ENCODE results near the gene ABT1. TPM values are rescaled to one million over a fixed set of nuclear protein-coding genes. Genes with fewer than 3 reads are reported as not detected.

Gene ABT1
- total RNA-seq, 1 experiment from 2014 or later: 33.7 TPM

GRCh38 chr6:26578741-26579140 lies 18.0 kb upstream of the ABT1 start:
- Histone ChIP-seq H2AFZ (ENCODE audit: low read length) (no peak overlapping the region), H3K4me2 (ENCODE audit: low read length) (no peak overlapping the region), H3K4me3 (ENCODE audit: low read length) (no peak overlapping the region), H3K27me3 (ENCODE audit: low read length) (no peaks in the 10 kb centered on the region), H3K9me2 (replicated peaks; ENCODE audit: low read length) (no peaks in the 10 kb centered on the region), H3K4me1 (ENCODE audit: insufficient read depth, low read length) (no peaks in the 10 kb centered on the region), H3F3A (ENCODE audit: low read length, unreplicated experiment) (no peaks in the 10 kb centered on the region), H3K27ac (ENCODE audit: low read length) (no peak overlapping the region), H3K79me2 (ENCODE audit: low read length) (no peaks in the 10 kb centered on the region), H3K9me3 (ENCODE audit: low read length) (no peaks in the 10 kb centered on the region), H3K9ac (ENCODE audit: low read length) (no peak overlapping the region), H4K20me1 (ENCODE audit: low read length) (no peaks in the 10 kb centered on the region), H3K36me3 (ENCODE audit: low read depth, low read length) (no peaks in the 10 kb centered on the region)
- intact Hi-C loops (cut with micrococcal nuclease): no loop called here
- no TSS peak for BruUV-seq (replicated peaks)
- TF ChIP-seq EZH2 (IDR thresholded peaks at IDR 0.05; ENCODE audit: low read length, unreplicated experiment) (no peak), CTCF (conservative IDR thresholded peaks at IDR 0.05; ENCODE audit: low read depth, low read length) (no peak), EZH2phosphoT487 (IDR thresholded peaks at IDR 0.05; ENCODE audit: borderline replicate concordance, low read length) (no peak)
- ATAC-seq: no peak
- no peak for DNase-seq
- ChIA-PET POLR2A (ENCODE audit: unreplicated experiment) (interaction anchor here (0.6 kb wide), 1 partner anchor 82 kb away, joined by 3 read pairs; no protein-coding TSS in a partner anchor), CTCF (no interaction called here)

DNA sequence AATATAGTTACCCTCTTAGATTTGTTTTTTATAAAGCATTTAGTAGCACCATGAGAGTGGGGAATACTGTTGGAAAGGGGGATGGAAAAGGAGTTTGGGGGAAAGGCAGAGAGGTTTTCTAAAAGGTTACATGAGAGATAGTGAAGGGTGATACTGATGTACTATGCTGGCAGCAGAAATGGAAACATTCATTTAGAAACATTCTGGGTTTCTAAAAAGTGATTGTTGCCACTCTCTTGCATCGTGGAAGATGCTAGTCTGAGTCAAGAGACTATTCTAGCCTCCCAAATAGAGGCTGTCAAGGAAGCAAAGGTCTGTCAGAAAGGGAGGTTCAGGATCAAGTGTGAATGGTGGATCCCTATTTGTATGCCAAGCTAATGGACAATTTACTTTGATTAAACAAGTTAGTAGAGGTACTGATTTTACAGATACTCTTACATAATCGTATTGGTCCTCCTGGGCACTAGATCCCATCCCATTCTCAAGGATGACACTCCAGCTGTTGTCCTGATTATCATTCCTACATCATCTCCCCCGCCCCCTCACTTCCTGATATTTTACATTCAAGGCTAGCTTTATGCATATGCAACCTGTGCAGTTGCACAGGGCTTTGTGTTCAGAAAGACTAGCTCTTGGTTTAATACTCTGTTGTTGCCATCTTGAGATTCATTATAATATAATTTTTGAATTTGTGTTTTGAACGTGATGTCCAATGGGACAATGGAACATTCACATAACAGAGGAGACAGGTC lies 15.4 kb upstream of the ABT1 start:
- CTCF ChIA-PET: no interaction called here
- Histone ChIP-seq H3K79me2 (ENCODE audit: low read length) (no peaks in the 10 kb centered on the region), H3K4me3 (ENCODE audit: low read length) (no peak overlapping the region), H3K9me3 (ENCODE audit: low read length) (no peaks in the 10 kb centered on the region), H2AFZ (ENCODE audit: low read length) (no peak overlapping the region), H3K27me3 (ENCODE audit: low read length) (no peaks in the 10 kb centered on the region), H3F3A (ENCODE audit: low read length, unreplicated experiment) (no peaks in the 10 kb centered on the region), H4K20me1 (ENCODE audit: low read length) (no peaks in the 10 kb centered on the region), H3K9me2 (replicated peaks; ENCODE audit: low read length) (no peaks in the 10 kb centered on the region), H3K4me1 (ENCODE audit: insufficient read depth, low read length) (no peaks in the 10 kb centered on the region), H3K27ac (ENCODE audit: low read length) (no peak overlapping the region), H3K9ac (ENCODE audit: low read length) (no peak overlapping the region), H3K36me3 (ENCODE audit: low read depth, low read length) (no peaks in the 10 kb centered on the region), H3K4me2 (ENCODE audit: low read length) (no peak overlapping the region)
- BruUV-seq (replicated peaks): no TSS peak
- intact Hi-C loops (cut with micrococcal nuclease): no loop called here
- POLR2A ChIA-PET (ENCODE audit: unreplicated experiment): no interaction called here
- TF ChIP-seq EZH2 (IDR thresholded peaks at IDR 0.05; ENCODE audit: low read length, unreplicated experiment): no peak
- no peak for TF ChIP-seq EZH2phosphoT487 (IDR thresholded peaks at IDR 0.05; ENCODE audit: borderline replicate concordance, low read length)
- TF ChIP-seq CTCF (conservative IDR thresholded peaks at IDR 0.05; ENCODE audit: low read depth, low read length): no peak
- no peak for ATAC-seq
- DNase-seq: no peak

GRCh38 chr6:26588965-26589364 lies 7.8 kb upstream of the ABT1 start:
- no peak overlapping the region for H3K4me2 ChIP-seq (ENCODE audit: low read length)
- H3K4me1 ChIP-seq (ENCODE audit: insufficient read depth, low read length): no peaks in the 10 kb centered on the region; the same call in 1 of the 2 replicates
- TF ChIP-seq EZH2 (IDR thresholded peaks at IDR 0.05; ENCODE audit: low read length, unreplicated experiment) (no peak), CTCF (conservative IDR thresholded peaks at IDR 0.05; ENCODE audit: low read depth, low read length) (no peak), EZH2phosphoT487 (IDR thresholded peaks at IDR 0.05; ENCODE audit: borderline replicate concordance, low read length) (no peak)
- no peak overlapping the region for H3K9ac ChIP-seq (ENCODE audit: low read length)
- POLR2A ChIA-PET (ENCODE audit: unreplicated experiment): no interaction called here
- no peaks in the 10 kb centered on the region for H3F3A ChIP-seq (ENCODE audit: low read length, unreplicated experiment)
- DNase-seq (no peak), ATAC-seq (no peak)
- H4K20me1 ChIP-seq (ENCODE audit: low read length): no peaks in the 10 kb centered on the region
- H3K9me2 ChIP-seq (replicated peaks; ENCODE audit: low read length): no peaks in the 10 kb centered on the region
- CTCF ChIA-PET: no interaction called here
- no peak overlapping the region for H3K4me3 ChIP-seq (ENCODE audit: low read length)
- intact Hi-C loops (cut with micrococcal nuclease): no loop called here
- no peak overlapping the region for H3K27ac ChIP-seq (ENCODE audit: low read length)
- no peak overlapping the region for H2AFZ ChIP-seq (ENCODE audit: low read length)
- H3K36me3 ChIP-seq (ENCODE audit: low read depth, low read length): no peaks in the 10 kb centered on the region
- H3K9me3 ChIP-seq (ENCODE audit: low read length): no peaks in the 10 kb centered on the region
- no TSS peak for BruUV-seq (replicated peaks)
- H3K79me2 ChIP-seq (ENCODE audit: low read length): no peaks in the 10 kb centered on the region
- H3K27me3 ChIP-seq (ENCODE audit: low read length): no peaks in the 10 kb centered on the region
